Upper lobe of left lung (tissue), 6 donors: Measurements from ENCODE around the gene KHSRP. TPM values are rescaled to one million over a fixed set of nuclear protein-coding genes. Genes with fewer than 3 reads are reported as not detected.
"Not testable (repeated sequence)": the region's sequence is repeated elsewhere in the genome, so short reads cannot be mapped to it uniquely, and the experiment has no call there.

Experiments
- ATAC-seq, 2 donors: fragments of 200-7000 bp; cut with Tn5 transposase; one replicate each; pipeline ENCODE4 v1.9.1; 2022; ENCODE audit warnings: mild to moderate bottlenecking in 2 of 2, moderate library complexity in 2 of 2; ENCODE audit not compliant: low FRiP score in 2 of 2
- DNase-seq, 2 donors: peaks; one replicate each; pipeline ENCODE4 v3.0.0-alpha.2; 2019 to 2020
- H3K27ac ChIP-seq, 4 donors: fragments of 200-600 bp; sonication (generic); one replicate each; pipeline ENCODE4 v1.5.1; 2016 to 2019
- H3K27me3 ChIP-seq, 4 donors: fragments of 200-600 bp; sonication (generic); one replicate each; pipeline ENCODE4 v1.5.1; 2017 to 2019
- H3K36me3 ChIP-seq, 4 donors: fragments of 200-600 bp; sonication (generic); one replicate each; pipeline ENCODE4 v1.5.1; 2016 to 2019
- H3K4me1 ChIP-seq, 4 donors: fragments of 200-600 bp; sonication (generic); one replicate each; pipeline ENCODE4 v1.5.1; 2018 to 2019
- H3K4me3 ChIP-seq, 4 donors: fragments of 200-600 bp; sonication (generic); one replicate each; pipeline ENCODE4 v1.5.1; 2017 to 2019; ENCODE audit warnings: mild to moderate bottlenecking in 2 of 4, moderate library complexity in 1 of 4
- H3K9me3 ChIP-seq, 4 donors: fragments of 200-600 bp; sonication (generic); one replicate each; pipeline ENCODE4 v1.5.1; 2018 to 2019
- EP300 ChIP-seq, 4 donors: sonication (generic); formaldehyde crosslinking; IDR thresholded peaks; one replicate each; pipeline ENCODE4 v1.5.1; 2017; ENCODE audit warnings: antibody characterized with exemption in 4 of 4, control low read depth in 2 of 4
- POLR2A ChIP-seq, 4 donors: fragments of 450-650 bp; IDR thresholded peaks; one replicate each; pipeline ENCODE4 v1.5.1; 2016 to 2017; ENCODE audit warnings: antibody characterized with exemption in 4 of 4, mild to moderate bottlenecking in 2 of 4
- POLR2AphosphoS5 ChIP-seq, 2 donors: sonication (generic); formaldehyde crosslinking; IDR thresholded peaks; one replicate each; pipeline ENCODE4 v1.5.1; 2017; ENCODE audit warnings: antibody characterized with exemption in 2 of 2
- WGBS, 2 donors: methylation state at CpG; one replicate each; pipeline ENCODE4 v1.1.5; 2017 to 2018; 5-methylcytosine and 5-hydroxymethylcytosine counted together
- total RNA-seq, 6 donors: library from RNA; depleted of rRNA in 4 of 6; stranded (reverse); fragments of >200 nt in 4 of 6; gene quantifications; one replicate each; pipeline versions ENCODE4 v1.1.0 to v1.2.1, GENCODE V29; 2016 to 2021
- TF ChIP-seq, protein P1 (sequence below), 6 experiments: fragments of 450-650 bp in 4 of 6; fragments of 200-600 bp in 2 of 6; sonication (generic) in 2 of 6; IDR thresholded peaks; one replicate each; pipeline ENCODE4 v1.5.1; 2016 to 2019; ENCODE audit warnings: antibody characterized with exemption in 6 of 6
- donor health status: DM: no; HTN: no; CAD: no; lungs with moderate emphysema.
- donor health status: DM: no; HTN: yes; CAD: no; lungs with severe emphysema.

KHSRP gene
- total RNA-seq, 6 donors from 2014 or later, result 115 to 198 (median 133) TPM

DNA sequence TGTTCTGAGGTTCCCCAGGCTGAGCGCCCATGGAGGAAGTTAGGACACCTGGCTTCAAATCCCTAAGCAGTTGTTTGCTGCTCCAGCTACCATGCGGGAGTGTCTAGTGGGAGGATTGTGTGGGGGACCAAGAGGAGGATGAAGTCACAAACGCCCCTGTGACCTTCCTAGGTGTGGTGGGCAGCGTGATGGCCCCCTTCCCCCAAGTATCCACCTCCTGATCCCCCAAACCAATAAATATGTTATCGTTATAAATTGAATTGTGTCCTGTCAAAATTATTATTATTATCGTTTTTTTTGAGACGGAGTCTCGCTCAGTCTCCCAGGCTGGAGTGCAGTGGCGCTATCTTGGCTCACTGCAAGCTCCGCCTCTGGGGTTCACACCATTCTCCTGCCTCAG, 9.1 kb upstream of the KHSRP start, which contains the start of gene SLC25A41:
Gene SLC25A41 (minus strand): TSS at position 101 of the 400 bp plus-strand sequence. CDS start 70 bp downstream, at position 31.
- H3K4me3 ChIP-seq, result no peak within 1 kb of the TSS
- H3K36me3 ChIP-seq, result no peaks in the 10 kb centered on the region
- H3K9me3 ChIP-seq, result no peaks in the 10 kb centered on the region
- no peak for DNase-seq
- 81 to 91% methylated on average over 9 to 10 of the region's 10 CpGs for WGBS, 2 donors
- H3K4me1 ChIP-seq, result no peaks in the 10 kb centered on the region
- no peak within 1 kb of the TSS for H3K27ac ChIP-seq
- H3K27me3 ChIP-seq, result no peaks in the 10 kb centered on the region
- TF ChIP-seq, protein P1, sequence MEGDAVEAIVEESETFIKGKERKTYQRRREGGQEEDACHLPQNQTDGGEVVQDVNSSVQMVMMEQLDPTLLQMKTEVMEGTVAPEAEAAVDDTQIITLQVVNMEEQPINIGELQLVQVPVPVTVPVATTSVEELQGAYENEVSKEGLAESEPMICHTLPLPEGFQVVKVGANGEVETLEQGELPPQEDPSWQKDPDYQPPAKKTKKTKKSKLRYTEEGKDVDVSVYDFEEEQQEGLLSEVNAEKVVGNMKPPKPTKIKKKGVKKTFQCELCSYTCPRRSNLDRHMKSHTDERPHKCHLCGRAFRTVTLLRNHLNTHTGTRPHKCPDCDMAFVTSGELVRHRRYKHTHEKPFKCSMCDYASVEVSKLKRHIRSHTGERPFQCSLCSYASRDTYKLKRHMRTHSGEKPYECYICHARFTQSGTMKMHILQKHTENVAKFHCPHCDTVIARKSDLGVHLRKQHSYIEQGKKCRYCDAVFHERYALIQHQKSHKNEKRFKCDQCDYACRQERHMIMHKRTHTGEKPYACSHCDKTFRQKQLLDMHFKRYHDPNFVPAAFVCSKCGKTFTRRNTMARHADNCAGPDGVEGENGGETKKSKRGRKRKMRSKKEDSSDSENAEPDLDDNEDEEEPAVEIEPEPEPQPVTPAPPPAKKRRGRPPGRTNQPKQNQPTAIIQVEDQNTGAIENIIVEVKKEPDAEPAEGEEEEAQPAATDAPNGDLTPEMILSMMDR (IDR thresholded peaks at IDR 0.05), result no peak
- TF ChIP-seq POLR2AphosphoS5 (IDR thresholded peaks at IDR 0.05), result no peak
- TF ChIP-seq POLR2A (IDR thresholded peaks at IDR 0.05), result no peak
- TF ChIP-seq EP300 (IDR thresholded peaks at IDR 0.05), result no peak
- no peak for ATAC-seq

DNA sequence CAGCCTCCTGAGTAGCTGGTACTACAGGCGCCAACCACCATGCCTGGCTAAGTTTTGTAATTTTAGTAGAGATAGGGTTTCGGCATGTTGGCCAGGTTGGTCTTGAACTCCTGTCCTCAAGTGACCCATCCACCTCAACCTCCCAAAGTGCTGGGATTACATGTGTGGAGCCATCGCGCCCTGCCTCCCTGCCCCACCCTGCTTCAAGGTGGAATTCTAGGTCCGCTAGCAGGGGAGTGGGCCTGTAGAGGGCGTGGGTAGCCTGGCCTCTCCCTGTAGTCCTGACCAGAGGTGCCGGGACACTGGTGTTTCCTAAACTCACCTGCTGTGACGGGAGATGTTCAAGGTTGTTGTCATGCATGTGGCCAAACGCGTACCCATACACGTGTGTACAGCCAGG, 8.6 kb upstream of the KHSRP start:
- no peak overlapping the region for H3K4me3 ChIP-seq
- no peaks in the 10 kb centered on the region for H3K36me3 ChIP-seq
- no peaks in the 10 kb centered on the region for H3K27me3 ChIP-seq
- WGBS, 2 donors, result 90 to 92% methylated on average over 7 to 10 of the region's 11 CpGs
- H3K27ac ChIP-seq, result no peak overlapping the region
- no peaks in the 10 kb centered on the region for H3K9me3 ChIP-seq
- no peak for ATAC-seq
- H3K4me1 ChIP-seq, result no peaks in the 10 kb centered on the region
- no peak for DNase-seq
- no peak for TF ChIP-seq POLR2AphosphoS5 (IDR thresholded peaks at IDR 0.05)
- TF ChIP-seq POLR2A (IDR thresholded peaks at IDR 0.05), result no peak

DNA sequence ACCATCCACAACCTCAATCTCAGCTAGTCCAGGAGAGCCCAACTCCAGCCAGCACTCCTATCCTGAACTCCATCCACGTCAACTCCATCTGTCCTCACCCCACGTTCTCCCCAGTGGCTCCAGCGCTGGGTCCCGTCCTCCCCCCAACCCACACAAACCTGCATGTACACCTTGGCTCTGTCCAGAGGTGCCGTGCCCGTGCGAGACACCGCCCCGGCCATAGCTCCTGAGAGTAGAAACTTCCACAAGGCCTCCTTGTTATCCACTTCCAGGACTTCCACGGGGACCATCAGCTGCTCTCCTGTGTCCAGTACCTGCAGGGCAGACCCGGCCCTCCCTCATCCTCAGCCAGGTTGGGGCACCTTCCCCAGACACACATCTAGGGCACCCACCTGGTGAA, 7.3 kb upstream of the KHSRP start:
- peak in 1 of 2 donors; percentile 8 for ATAC-seq
- no peaks in the 10 kb centered on the region for H3K36me3 ChIP-seq
- H3K9me3 ChIP-seq, result no peaks in the 10 kb centered on the region
- TF ChIP-seq POLR2AphosphoS5 (IDR thresholded peaks at IDR 0.05), result no peak
- TF ChIP-seq, protein P1 (IDR thresholded peaks at IDR 0.05), result no peak
- TF ChIP-seq POLR2A (IDR thresholded peaks at IDR 0.05), result no peak
- TF ChIP-seq EP300 (IDR thresholded peaks at IDR 0.05), result no peak
- peak in 1 of 2 donors; percentile 69 for DNase-seq
- no peaks in the 10 kb centered on the region for H3K27me3 ChIP-seq
- H3K4me1 ChIP-seq, result no peaks in the 10 kb centered on the region
- no peak overlapping the region for H3K4me3 ChIP-seq
- WGBS, 2 donors, result 93 to 94% methylated on average over 10 to 11 of the region's 11 CpGs
- H3K27ac ChIP-seq, result no peak overlapping the region

DNA sequence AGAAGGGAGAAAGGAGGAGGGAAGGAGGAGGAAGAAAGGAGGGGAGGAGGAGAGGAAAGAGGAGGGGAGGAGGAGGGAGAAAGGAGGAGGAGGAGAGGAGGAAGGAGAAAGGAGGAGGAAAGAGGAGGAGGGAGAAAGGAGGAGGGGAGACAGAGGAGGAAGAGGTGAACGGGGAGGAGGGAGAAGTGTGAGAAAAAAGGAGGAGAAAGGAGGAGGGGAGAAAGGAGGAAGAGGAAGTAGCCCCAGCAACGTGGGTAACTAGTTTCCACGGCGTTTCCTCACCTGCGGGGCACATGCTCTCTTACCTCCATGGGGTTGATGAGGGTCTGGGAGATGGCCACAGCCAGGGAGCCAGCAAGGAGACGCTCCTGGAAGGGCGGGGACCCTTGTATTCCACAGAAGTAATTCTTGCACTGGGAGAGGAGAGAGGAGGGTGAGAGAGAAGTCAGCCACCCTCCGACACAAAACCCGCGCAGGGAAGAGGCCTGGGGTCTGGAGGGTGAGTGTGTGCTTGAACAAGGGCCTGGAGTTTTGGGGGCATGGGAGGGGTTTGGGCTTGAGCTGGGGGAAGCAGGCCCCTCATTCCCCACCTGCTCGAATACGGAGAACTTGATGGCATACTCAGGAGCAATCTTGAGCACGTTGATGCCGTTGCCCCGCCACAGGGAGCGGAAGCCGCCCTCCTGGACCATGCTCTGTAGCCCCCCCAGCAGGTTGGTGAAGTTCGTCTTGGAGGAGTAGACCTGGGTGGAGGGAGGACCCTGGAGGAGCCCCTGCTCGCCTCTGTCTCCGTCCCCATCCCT, 5.0 kb upstream of the KHSRP start:
- TF ChIP-seq POLR2A (IDR thresholded peaks at IDR 0.05) (no peak), POLR2AphosphoS5 (IDR thresholded peaks at IDR 0.05) (no peak), EP300 (IDR thresholded peaks at IDR 0.05) (no peak)
- TF ChIP-seq, protein P1 (IDR thresholded peaks at IDR 0.05), result no peak
- Histone ChIP-seq H3K4me1 (peaks cover 0 to 8% (median 5%) of the 10 kb centered on the region in 4 donors), H3K9me3 (no peaks in the 10 kb centered on the region), H3K27me3 (no peaks in the 10 kb centered on the region), H3K36me3 (no peaks in the 10 kb centered on the region), H3K27ac (no peak overlapping the region), H3K4me3 (no peak overlapping the region)
- no peak for ATAC-seq
- DNase-seq, result no peak
- 60 to 62% methylated on average over 19 to 20 of the region's 20 CpGs for WGBS, 2 donors

DNA sequence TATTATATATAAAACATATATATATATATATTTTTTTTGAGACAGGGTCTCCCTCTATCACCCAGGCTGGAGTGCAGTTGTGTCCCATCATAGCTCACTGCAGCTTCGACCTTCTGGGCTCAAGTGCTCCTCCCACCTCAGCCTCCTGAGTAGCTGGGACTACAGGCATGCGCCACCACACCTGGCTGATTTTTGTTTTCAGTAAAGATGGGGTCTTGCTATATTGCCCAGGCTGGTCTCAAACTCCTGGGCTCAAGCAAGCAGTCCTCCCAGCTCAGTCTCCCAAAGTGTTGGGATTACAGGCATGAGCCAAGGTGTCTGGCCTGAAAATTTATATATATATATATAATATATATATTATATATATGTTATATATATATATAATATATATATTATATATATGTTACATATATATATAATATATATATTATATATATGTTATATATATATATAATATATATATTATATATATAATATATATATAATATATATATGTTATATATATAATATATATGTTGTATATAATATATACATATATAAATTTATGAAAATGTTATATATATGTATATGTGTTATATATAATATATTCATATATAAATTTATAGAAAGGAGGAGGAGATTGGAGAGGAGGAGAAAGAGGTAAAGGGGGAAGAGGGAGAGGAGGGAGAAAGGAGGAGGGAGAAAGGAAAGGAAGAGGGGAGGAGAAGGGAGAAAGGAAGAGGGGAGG, 4.2 kb upstream of the KHSRP start:
- H3K9me3 ChIP-seq, ATAC-seq, H3K36me3 ChIP-seq, H3K27me3 ChIP-seq, H3K4me1 ChIP-seq, H3K27ac ChIP-seq, DNase-seq, H3K4me3 ChIP-seq: not testable (repeated sequence)
- 85 to 96% methylated on average over 2 of the region's 2 CpGs for WGBS, 2 donors
